SW480 (cell line): Measurements from ENCODE around the gene CALCOCO2.
"Not testable (repeated sequence)": the region's sequence is repeated elsewhere in the genome, so short reads cannot be mapped to it uniquely, and the experiment has no call there.

Experiments used
- DNase-seq: peaks from one replicate; pipeline ENCODE4 v3.0.0-alpha.2; 2016; ENCODE audit warnings: low spot score

The CALCOCO2 gene

DNA sequence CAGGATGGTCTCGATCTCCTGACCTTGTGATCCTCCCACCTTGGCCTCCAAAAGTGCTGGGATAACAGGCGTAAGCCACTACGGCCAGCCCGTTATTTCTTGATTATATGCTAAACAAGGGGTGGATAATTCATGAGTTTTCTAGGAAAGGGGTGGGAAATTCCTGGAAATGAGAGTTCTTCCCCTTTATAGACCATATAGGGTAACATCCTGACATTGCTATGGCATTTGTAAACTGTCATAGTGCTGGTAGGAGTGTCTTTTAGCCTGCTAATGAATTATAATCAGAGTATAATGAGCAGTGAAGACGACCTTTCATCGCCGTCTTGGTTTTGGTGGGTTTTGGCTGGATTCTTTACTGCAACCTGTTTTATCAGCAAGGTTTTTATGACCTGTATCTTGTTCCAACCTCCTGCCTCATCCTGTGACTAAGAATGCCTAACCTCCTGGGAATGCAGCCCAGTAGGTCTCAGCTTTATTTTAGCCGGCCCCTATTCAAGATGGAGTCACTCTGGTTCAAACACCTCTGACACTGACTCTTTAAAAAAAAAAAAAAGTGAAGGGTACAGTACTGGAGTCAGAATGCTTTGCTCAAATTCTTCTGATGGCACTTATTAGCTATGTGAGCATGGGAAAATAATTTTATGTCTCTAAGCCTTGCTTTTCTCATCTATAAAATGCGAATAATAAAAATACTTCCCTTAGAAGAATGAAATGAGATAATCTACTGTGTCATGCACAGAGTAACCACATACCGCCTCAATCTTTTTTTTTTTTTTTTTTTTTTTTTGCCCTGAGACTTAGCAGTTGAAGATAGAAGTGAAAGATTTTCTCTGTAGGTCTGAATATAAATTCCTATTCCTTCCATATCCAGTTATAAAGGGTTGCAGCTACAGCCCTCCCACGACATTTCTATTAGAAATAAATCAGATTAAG, 5.1 kb upstream of the CALCOCO2 start:
- no peak for DNase-seq

DNA sequence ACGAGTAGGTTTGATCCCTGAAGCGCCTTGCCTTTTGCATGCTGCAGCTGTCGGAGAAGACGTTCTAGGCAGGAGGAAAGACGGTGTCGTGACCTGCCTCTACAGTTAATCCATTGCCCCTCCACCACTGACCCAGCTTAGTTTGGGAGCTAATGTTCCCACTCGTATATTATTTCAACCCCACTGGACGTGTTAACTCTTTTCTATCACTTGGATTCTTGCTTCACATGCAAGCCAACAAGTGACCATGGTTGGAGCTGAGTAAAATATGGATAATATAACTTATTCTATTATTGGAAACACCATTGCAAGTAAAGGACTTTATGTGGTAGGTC, 681 bp downstream of the CALCOCO2 start:
- DNase-seq: no peak

DNA sequence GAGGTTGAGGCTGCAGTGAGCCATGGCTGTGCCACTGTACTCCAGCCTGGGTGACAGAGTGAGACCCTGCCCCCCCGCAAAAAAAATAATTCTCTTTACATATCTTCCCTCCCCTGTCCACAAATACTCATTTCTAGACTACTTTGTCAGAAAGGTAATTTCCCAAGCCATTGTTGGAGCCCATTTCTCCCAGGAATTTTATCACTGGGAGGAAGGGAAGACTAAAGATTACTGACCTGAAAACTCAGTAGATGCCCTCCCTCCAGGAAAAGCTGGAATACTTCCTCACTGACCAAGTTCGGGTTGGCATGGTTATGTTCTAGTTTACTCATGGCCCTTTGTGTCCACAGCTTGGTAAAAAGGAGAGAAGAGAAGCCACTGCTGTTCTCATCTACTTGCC, 4.1 kb downstream of the CALCOCO2 start:
- no peak for DNase-seq

DNA sequence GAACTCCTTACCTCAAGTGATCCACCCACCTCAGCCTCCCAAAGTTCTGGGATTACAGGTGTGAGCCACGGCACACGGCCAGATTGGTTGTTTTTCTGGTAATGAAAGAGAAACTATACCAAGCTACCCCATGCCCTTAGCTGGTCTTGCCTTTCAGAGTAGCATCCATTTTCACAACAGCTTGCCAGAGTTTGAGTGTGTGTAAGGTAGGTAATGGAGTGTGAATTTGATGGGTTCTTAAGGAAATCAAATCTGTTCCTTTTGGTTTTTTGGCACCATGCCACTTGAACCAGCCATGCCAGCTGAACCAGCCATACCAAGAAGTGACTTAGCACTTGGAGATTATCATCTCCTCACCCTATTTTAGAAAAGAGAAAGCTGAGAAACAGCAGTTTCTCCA, 5.1 kb downstream of the CALCOCO2 start:
- DNase-seq: no peak

DNA sequence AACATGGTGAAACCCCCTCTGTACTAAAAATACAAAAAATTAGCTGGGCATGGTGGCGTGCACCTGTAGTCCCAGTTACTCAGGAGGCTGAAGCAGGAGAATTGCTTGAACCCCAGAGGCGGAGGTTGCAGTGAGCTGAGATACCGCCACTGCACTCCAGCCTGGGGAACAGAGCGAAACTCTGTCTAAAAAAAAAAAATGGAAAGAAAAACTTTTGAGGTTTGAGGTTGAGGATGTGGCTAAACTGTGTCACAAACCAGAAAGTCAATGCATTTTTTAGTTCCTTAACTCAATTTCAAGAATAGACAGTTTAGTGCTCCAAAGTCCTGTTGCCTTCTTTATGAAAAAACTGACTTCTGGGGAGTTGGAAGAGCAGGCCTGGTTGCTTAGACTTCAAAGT, 6.6 kb downstream of the CALCOCO2 start:
- DNase-seq: not testable (repeated sequence)

DNA sequence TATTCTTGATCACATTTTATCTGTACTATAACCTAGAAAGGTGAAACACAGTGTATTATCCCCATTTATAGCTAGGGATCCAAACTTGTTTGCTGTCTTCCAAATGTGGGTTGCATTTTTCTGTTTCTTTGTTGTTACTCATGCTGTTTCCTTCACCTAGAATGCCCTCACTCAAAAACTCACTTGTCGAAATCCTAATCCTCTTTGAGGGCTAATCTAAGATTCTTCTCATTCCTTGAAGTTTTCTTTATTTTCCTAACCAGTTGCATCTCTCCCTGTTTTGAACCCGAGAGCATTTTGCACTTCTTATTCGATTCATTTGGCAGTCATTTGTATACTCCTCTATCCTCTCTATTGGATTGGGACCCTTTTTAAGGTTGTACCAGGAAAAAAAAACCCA, 9.6 kb downstream of the CALCOCO2 start:
- DNase-seq: no peak

DNA sequence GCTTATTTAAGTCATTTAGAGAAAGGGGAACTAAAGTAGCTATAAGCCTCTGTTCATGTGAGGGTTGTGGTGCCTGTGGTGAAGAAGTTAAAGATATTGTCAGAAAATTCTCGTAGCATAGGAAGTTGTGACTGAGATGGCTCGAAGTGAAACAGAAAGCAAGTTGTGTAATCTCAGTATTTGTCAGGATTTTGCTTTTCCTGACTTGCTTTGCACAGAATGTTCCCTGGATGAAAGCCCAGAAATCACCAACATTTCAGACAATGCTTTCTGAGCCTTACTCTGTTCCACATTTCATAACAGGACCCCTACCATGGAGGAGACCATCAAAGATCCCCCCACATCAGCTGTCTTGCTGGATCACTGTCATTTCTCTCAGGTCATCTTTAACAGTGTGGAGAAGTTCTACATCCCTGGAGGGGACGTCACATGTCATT, 10.6 kb downstream of the CALCOCO2 start:
- no peak for DNase-seq

DNA sequence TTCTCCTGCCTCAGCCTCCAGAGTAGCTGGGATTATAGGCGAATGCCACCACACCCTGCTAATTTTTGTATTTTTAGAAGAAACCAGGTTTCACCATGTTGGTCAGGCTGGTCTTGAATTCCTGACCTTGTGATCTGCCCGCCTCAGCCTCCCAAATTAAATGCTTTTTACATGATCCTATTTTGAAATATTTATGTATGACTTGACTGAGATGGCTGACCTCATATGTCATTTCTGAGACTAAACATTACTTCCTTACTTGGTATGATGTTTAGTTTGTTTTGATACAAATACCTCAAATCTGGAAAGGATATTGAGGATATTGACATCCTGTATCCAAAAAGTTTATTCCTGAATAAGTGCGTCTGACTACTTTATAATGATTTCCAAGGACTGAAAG, 11.9 kb downstream of the CALCOCO2 start:
- no peak for DNase-seq

DNA sequence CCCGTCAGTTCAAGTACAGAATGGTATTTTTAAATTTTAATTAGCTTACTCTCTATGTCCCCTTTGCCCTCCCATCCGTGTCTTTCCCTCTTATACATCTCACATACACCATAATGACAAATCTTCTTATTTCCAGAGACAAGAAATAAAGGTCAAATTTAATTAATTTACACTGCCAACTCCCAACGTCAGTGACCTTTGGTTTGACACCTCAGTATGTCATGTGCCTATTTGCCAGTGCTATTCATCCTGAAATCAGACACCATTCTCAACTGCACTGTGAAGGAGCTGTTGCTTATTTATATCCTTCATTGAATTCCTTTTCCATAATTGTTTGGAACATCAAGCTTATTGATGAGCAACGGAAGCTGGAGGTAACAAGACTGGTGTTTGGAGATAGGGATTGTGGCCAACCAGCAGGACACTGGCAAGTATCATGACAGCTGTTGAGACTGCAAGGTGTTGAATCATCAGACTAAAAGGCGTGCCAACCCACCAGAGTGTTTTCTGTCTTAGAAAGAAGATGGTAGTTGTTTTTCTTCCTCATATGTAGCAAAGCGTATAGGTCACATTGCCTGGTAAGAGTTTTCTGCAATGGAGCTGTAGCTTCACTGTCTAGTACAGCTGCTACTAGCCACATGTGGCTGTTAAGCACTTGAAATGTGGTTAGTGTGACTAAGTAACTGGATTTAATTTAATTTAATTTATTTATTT, 12.5 kb downstream of the CALCOCO2 start:
- no peak for DNase-seq

DNA sequence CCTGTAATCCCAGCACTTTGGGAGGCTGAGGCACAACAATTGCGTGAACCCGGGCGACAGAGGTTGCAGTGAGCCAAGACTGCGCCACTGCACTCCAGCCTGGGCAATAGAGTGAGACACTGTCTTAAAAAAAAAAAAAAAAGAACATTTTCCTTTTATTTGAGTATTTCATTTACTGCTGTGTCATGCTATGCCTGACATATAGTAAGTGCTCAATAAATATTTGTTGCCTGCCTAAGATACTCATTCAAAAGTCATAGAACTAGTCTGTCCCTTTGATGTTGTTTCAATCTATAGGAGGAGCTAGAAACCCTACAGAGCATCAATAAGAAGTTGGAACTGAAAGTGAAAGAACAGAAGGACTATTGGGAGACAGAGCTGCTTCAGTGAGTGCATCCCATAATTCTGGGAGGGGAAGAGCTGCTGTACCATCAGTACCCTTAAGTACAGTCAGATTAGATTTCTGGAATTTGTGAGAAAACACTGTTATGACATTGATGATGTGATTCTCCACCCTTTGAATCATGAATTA, 20.0 kb downstream of the CALCOCO2 start:
- DNase-seq: no peak

DNA sequence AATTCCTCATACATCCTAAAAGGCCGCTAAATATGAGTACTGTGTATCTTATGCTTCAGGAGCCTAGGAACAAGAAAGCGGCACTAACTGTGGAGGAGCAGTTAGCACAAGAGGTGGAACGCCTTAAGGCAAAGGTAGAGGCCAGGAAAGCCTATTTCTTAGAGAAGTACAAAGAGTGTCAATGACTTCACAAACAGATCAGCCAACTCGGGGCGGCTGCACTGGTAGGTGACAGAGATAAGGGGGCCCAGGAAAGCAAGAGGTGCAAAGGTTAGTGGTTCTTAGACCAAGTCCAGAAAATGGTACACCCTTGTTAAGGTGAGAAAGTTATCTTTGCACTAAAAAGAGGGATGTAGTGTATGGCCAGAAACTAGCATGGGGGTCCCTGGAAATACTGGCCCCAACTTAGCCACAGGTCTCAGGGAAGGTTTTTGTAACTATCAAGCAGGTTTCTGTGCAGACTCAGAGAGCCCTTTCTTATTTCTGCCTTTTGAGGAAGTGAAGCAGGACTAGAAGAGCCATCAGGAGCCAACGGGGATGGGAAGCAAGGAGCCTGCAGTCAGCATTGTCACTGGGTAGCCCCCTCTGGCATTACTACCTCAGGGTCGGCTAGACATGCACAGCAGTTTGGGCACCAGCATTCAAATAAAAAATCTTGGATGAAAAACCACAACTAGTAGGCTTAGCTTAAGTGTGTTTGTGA, 24.1 kb downstream of the CALCOCO2 start:
- no peak for DNase-seq

DNA sequence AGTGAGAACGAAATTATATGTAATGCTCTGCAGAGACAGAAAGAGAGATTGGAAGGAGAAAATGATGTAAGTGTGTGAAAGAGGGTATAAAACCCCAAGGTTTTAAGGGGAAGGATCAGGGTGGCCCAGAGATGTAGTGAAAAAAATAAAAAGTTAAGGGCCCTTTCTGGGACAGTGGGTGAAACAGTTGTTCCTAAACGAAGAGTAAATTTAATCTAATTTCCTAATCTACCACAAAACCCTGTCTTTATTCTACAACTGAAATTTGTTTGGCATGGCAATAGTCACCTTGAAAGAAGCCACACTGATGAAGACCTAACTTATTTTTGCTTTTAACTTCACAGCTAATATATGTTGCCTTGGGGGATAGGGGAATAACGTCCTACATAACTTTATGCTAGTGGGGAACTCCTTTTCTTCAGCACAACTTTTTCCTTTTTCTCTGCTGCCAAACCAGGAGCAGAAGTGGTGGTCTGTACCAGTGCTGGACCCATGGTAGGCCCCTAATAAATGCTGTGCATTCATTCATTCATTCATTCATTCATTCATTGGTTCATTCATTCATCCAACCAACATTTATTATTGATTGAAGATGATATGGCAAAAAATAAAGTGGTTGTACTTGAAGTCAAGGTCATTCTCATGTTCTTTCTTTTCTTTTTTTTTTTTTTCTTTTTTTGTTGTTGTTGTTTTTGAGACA, 25.4 kb downstream of the CALCOCO2 start:
- no peak for DNase-seq

DNA sequence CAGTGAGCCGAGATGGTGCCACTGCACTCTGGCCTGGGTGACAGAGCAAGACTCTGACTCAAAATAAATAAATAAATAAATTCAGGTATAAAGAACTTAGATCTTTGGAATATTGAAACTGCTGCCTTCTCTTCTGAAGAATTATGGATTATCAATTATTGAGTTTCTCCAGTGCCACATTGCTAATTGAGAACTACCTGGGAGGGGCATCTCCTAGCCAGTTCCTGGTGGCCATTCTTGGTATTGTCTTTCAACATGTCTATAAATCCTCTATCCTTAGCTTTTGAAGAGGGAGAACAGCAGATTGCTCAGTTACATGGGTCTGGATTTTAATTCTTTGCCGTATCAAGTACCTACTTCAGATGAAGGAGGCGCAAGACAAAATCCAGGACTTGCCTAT, 29.2 kb downstream of the CALCOCO2 start:
- DNase-seq: no peak

DNA sequence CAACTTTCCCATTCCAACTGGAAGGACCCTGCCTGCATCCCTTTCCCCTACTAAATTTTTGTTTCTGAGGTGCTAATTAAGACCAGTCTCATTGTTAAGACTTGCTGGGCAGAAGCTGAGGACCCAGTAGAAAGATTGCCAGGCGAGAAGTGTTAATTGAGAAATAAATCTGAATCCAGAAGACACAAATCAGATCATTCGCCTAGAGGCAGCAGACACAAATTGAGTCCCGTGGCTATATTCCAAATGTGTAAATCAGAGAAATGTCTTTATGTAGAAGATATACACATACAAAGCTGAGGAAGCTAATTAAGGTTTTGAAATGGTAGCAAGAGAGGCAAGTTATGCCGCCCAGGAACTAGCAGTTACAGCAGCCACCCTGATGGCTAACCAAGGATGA, 29.6 kb downstream of the CALCOCO2 start:
- no peak for DNase-seq

DNA sequence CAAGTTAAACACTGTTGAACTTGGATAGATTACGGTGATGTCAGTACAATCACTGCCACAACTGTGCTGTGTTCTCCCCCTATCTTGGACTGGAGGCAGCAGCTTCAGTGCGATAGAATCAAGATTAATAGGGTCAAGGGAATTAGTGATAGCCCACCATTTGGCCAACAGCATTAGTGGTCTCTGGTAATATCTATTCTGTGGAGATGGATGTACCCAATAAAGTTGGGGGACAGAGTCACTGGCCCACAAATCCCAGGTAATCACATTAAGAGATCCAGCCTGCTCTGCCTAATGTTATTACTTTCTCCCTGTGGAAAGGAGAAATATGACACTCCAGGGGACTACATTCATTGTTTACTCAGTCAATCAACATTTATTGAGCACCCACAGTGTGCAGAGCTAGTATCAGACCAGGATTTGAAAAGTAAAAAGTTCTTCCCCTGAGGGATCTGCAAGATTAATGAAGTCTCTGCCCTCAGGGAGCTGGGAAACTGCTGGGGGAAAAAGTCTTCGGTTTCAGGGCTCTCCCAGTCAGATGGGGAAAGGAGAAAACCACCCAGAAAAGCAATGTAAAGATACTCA, 38.2 kb downstream of the CALCOCO2 start:
- no peak for DNase-seq

DNA sequence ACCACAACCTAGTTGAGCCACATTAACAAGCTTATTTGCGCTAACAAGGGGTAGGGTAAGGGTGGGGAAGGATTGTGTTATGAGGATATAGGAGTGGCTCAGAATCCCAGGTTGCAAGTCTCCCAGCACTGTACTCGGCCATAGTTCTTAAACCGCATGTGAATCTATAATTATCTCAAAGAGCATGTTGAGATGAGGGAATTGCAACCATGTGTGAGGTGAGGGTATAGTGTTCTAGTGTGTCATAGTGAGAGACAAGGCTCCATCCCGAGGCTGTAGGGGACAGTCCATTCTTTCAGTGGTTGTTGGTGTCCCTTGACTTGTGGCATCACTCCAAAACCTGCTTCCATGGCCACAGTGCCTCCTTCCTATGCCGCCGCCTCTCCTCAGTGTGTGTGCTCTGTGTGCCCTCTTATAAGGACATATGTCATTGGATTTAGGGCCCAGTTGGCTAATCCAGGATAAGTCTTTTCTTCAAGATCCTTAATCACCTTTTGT, 39.0 kb downstream of the CALCOCO2 start:
- no peak for DNase-seq

DNA sequence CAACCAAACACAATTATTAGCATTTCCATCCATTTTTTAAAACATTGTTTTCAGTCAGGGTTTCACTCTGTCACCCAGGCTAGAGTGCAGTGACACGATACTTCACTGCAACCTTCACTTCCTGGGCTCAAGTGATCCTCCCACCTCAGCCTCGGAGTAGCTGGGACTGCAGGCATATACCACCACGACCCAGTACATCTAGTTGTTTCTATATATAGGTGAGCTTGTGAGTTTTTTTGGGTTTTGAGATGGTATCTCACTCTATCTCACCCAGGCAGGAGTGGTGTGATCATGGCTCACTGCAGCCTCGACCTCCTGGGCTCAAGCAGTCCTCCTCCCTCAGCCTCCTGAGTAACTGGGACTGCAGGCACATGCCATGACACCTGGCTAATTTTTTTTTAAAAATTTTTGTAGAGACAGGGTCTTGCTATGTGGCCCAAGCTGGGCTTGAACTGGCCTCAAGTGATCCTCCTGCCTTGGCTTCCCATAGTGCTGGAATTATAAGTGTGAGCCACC, 40.3 kb downstream of the CALCOCO2 start:
- DNase-seq: no peak

DNA sequence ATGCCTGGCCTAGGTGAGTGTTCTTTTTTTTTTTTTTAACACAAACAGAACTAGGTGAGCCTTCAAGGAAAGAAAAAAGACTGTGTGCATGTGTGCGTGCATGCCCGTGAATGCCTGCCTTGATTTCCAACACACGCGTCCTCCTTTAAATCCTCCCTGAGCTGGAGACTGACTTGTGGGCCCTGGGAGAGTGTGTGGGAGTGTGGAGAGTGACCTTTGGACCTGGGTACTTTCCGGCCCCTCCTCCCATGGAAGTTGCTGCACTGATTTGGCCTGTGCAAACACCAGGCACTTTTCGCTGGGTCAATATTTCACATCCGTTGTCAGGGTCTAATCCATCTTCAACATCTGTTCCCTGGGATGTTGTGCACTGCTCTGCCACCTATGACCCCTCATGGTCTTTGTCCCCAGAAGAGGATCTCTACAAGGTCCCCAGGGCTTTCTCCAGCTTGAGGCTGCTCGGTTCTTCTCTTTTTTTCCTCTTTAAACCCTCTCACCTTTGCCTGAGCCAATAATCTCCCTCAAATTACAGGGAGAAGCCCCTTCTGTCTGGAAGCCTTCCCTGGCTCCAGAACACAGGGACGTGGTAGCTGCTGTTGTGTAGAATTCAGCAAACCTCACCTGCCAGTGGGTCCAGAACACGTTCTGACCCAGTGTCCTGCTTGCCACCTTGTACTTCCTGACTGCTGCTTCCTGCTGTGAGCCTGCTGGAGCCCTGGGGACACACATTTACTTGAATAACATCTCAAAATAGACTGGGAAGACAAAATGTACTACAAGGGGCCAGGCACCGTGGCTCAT, 40.9 kb downstream of the CALCOCO2 start:
- peak; percentile 64 for DNase-seq

DNA sequence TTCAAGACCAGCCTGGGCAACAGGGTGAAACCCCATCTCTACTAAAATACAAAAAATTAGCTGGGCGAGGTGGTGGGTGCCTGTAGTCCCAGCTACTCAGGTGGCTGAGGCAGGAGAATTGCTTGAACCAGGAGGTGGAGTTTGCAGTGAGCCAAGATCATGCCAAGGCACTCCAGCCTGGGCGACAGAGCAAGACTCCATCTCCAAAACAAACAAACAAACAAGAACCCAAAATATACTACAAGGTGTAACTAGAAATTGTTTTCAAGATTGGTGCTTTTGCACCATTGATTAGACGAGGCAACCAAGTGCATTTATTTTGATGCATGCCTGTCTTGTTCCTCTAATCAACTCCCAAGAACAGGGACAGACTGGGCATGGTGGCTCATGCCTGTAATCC, 41.6 kb downstream of the CALCOCO2 start:
- DNase-seq: not testable (repeated sequence)

DNA sequence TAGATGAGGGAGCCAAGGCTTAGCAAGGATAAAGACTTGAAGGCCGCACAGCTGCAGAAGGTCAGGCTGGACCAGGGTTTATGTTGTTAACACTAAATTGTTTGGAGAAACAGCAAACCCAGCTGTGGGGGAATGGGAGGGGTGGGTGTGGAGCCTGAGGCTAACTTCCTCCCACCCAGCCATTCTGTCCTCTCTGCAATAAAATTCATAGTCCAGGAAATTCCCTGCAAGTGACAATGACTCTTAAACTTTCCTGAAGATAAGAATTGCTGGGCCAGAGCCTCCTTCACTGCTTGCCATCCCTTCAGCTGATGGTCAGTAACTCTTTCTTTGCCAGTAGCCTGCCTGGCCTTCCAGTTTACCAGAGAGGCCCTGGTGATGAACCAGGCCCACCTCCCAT, 42.4 kb downstream of the CALCOCO2 start:
- no peak for DNase-seq
